HFFc6 (cell line): ENCODE data around the gene ALOXE3. TPM values are rescaled to one million over a fixed set of nuclear protein-coding genes. Genes with fewer than 3 reads are reported as not detected.
A peak's percentile ranks its signal among the peaks of the same experiment; 100 is the strongest.

ENCODE experiments used
- DNase-seq: peaks from one replicate; pipeline ENCODE4 v3.0.0-alpha.2; 2018
- H3K27ac Mint-ChIP-seq: 2 replicates; pipeline ENCODE4 v1.8.0; 2020; ENCODE audit warnings: mild to moderate bottlenecking, mixed read lengths
- H3K27me3 Mint-ChIP-seq: 2 replicates; pipeline ENCODE4 v1.8.0; 2021; ENCODE audit warnings: mild to moderate bottlenecking, moderate library complexity, mixed read lengths; ENCODE audit not compliant: insufficient read depth
- H3K36me3 Mint-ChIP-seq: 2 replicates; pipeline ENCODE4 v1.8.0; 2021; ENCODE audit warnings: low read depth, mixed read lengths
- H3K4me1 Mint-ChIP-seq: 2 replicates; pipeline ENCODE4 v1.8.0; 2020; ENCODE audit warnings: low read depth, mixed read lengths
- H3K4me3 Mint-ChIP-seq: 2 replicates; pipeline ENCODE4 v1.8.0; 2020; ENCODE audit warnings: mild to moderate bottlenecking, moderate library complexity, mixed read lengths
- H3K9me3 Mint-ChIP-seq: 2 replicates; pipeline ENCODE4 v1.8.0; 2020; ENCODE audit warnings: mild to moderate bottlenecking, mixed read lengths
- CTCF ChIP-seq: fragments of 200-600 bp; sonication (generic); IDR thresholded peaks from 2 replicates; pipeline ENCODE4 v1.5.0; 2021; ENCODE audit warnings: antibody characterized with exemption, mild to moderate bottlenecking
- total RNA-seq, 6 experiments: library from RNA; stranded (reverse); fragmentation: NEBNext Ultra II Directional; extraction: Animal tissue kit (Norgen Biotek cat#: 25700); gene quantifications; 2 replicates in 1 of 6; 3 replicates in 5 of 6; pipeline ENCODE4 v1.2.3, GENCODE V29; 2021

The ALOXE3 gene
- total RNA-seq, 6 experiments from 2014 or later = 0.14 to 0.30 (median 0.21) TPM

- no peak for TF ChIP-seq CTCF
- Mint-ChIP-seq H3K4me1 (no peaks in the 10 kb centered on the region; the same call in 1 of the 2 replicates), H3K36me3 (peaks cover 20% of the 10 kb centered on the region), H3K27ac (peak overlapping the region; percentile 18; the same call in 1 of the 2 replicates), H3K9me3 (no peaks in the 10 kb centered on the region), H3K27me3 (peaks cover 38% of the 10 kb centered on the region), H3K4me3 (no peak overlapping the region)
- DNase-seq = no peak
Observed at GRCh38 chr17:8145811-8146210, 27.5 kb upstream of the ALOXE3 start.

GRCh38 chr17:8144401-8145231 is 26.3 kb upstream of the ALOXE3 start:
- no peak for DNase-seq
- no peaks in the 10 kb centered on the region for H3K4me1 Mint-ChIP-seq
- peaks cover 36% of the 10 kb centered on the region for H3K27me3 Mint-ChIP-seq
- TF ChIP-seq CTCF = no peak
- peaks cover 20% of the 10 kb centered on the region for H3K36me3 Mint-ChIP-seq
- H3K9me3 Mint-ChIP-seq = no peaks in the 10 kb centered on the region
- no peak overlapping the region for H3K27ac Mint-ChIP-seq
- no peak overlapping the region for H3K4me3 Mint-ChIP-seq

GRCh38 chr17:8143581-8144400 is 25.5 kb upstream of the ALOXE3 start:
- no peak for DNase-seq
- Mint-ChIP-seq H3K4me1 (no peaks in the 10 kb centered on the region), H3K27ac (peak overlapping the region; percentile 8; the same call in 1 of the 2 replicates), H3K4me3 (no peak overlapping the region), H3K36me3 (peaks cover 20% of the 10 kb centered on the region), H3K27me3 (peaks cover 34% of the 10 kb centered on the region), H3K9me3 (no peaks in the 10 kb centered on the region)
- no peak for TF ChIP-seq CTCF

- DNase-seq = no peak
- no peaks in the 10 kb centered on the region for H3K4me1 Mint-ChIP-seq
- H3K9me3 Mint-ChIP-seq = no peaks in the 10 kb centered on the region
- no peak overlapping the region for H3K4me3 Mint-ChIP-seq
- no peak for TF ChIP-seq CTCF
- peaks cover 20% of the 10 kb centered on the region for H3K36me3 Mint-ChIP-seq
- H3K27me3 Mint-ChIP-seq = peaks cover 29% of the 10 kb centered on the region
- H3K27ac Mint-ChIP-seq = no peak overlapping the region
Observed at GRCh38 chr17:8142887-8143580, 24.7 kb upstream of the ALOXE3 start.

- Mint-ChIP-seq H3K4me3 (no peak overlapping the region), H3K36me3 (peaks cover 16% of the 10 kb centered on the region)
Observed at GRCh38 chr17:8142158-8142886, 24.0 kb upstream of the ALOXE3 start.

More at GRCh38 chr17:8142158-8142886, 24.0 kb upstream of the ALOXE3 start:
- TF ChIP-seq CTCF = no peak
- Mint-ChIP-seq H3K27me3 (peaks cover 24% of the 10 kb centered on the region), H3K27ac (no peak overlapping the region), H3K4me1 (no peaks in the 10 kb centered on the region), H3K9me3 (no peaks in the 10 kb centered on the region)
- no peak for DNase-seq
